ENCODE measurements around the gene FCER2.

Gene FCER2

GRCh38 chr19:7639863-7640348, 62.0 kb downstream of the FCER2 start:
- Histone ChIP-seq H3K4me2 (ENCODE audit: insufficient read depth, low read length) (no peak overlapping the region), H3K9me3 (ENCODE audit: insufficient read depth, low read length, severe bottlenecking) (peaks cover 5% of the 10 kb centered on the region), H2AFZ (ENCODE audit: low read depth, low read length) (no peak overlapping the region), H3K4me3 (ENCODE audit: low read depth in 1 of 2, low read length in 2 of 2) (no peak overlapping the region), H4K20me1 (ENCODE audit: insufficient read depth, low read length) (no peaks in the 10 kb centered on the region), H3K79me2 (ENCODE audit: insufficient read depth, low read length) (no peaks in the 10 kb centered on the region), H3K36me3 (ENCODE audit: insufficient read depth, low read length) (no peaks in the 10 kb centered on the region), H3K9ac (ENCODE audit: low read depth, low read length) (no peak overlapping the region), H3K27me3 (ENCODE audit: insufficient read depth, low read length, poor library complexity) (no peaks in the 10 kb centered on the region), H3K4me1 (ENCODE audit: insufficient read depth, low read length) (no peaks in the 10 kb centered on the region), H3K27ac (ENCODE audit: low read length) (no peak overlapping the region)
- TF ChIP-seq CTCF (IDR thresholded peaks at IDR 0.05; ENCODE audit: borderline replicate concordance, extremely low read depth, low read length, poor library complexity, severe bottlenecking) (no peak), EZH2 (IDR thresholded peaks at IDR 0.05; ENCODE audit: borderline replicate concordance, low read depth, low read length, severe bottlenecking) (no peak)
- ATAC-seq (ENCODE audit: insufficient read depth, low read depth) (no peak), DNase-seq (no peak)

GRCh38 chr19:7638802-7639465, 63.0 kb downstream of the FCER2 start:
- H2AFZ ChIP-seq (ENCODE audit: low read depth, low read length) = no peak overlapping the region
- H3K4me3 ChIP-seq (ENCODE audit: low read depth in 1 of 2, low read length in 2 of 2) = no peak overlapping the region
- no peak overlapping the region for H3K4me2 ChIP-seq (ENCODE audit: insufficient read depth, low read length)
- no peaks in the 10 kb centered on the region for H3K79me2 ChIP-seq (ENCODE audit: insufficient read depth, low read length)
- no peaks in the 10 kb centered on the region for H3K4me1 ChIP-seq (ENCODE audit: insufficient read depth, low read length)
- H3K9me3 ChIP-seq (ENCODE audit: insufficient read depth, low read length, severe bottlenecking) = peaks cover 5% of the 10 kb centered on the region
- no peaks in the 10 kb centered on the region for H3K36me3 ChIP-seq (ENCODE audit: insufficient read depth, low read length)
- H3K27ac ChIP-seq (ENCODE audit: low read length) = no peak overlapping the region
- DNase-seq (no peak), ATAC-seq (ENCODE audit: insufficient read depth, low read depth) (no peak)
- H3K9ac ChIP-seq (ENCODE audit: low read depth, low read length) = no peak overlapping the region
- H4K20me1 ChIP-seq (ENCODE audit: insufficient read depth, low read length) = peaks cover 3% of the 10 kb centered on the region; the same call in 1 of the 2 replicates
- H3K27me3 ChIP-seq (ENCODE audit: insufficient read depth, low read length, poor library complexity) = no peaks in the 10 kb centered on the region
- TF ChIP-seq CTCF (IDR thresholded peaks at IDR 0.05; ENCODE audit: borderline replicate concordance, extremely low read depth, low read length, poor library complexity, severe bottlenecking) (no peak), EZH2 (IDR thresholded peaks at IDR 0.05; ENCODE audit: borderline replicate concordance, low read depth, low read length, severe bottlenecking) (no peak)
